Suprapubic skin (tissue), 4 donors: ENCODE data around the gene UPF3A.

Experiments
- EP300 ChIP-seq: sonication (generic); formaldehyde crosslinking; IDR thresholded peaks from one replicate; pipeline ENCODE4 v1.6.1; 2017; ENCODE audit warnings: antibody characterized with exemption
- POLR2A ChIP-seq, 2 donors: fragments of 450-650 bp; IDR thresholded peaks; one replicate each; pipeline ENCODE4 v1.6.1; 2017; ENCODE audit warnings: antibody characterized with exemption in 2 of 2, mild to moderate bottlenecking in 2 of 2, moderate library complexity in 2 of 2
- POLR2AphosphoS5 ChIP-seq, 3 donors: sonication (generic); formaldehyde crosslinking; IDR thresholded peaks; one replicate each; pipeline ENCODE4 v1.6.1; 2017; ENCODE audit warnings: antibody characterized with exemption in 3 of 3
- TF ChIP-seq, protein P1 (sequence below), 2 donors: fragments of 200-600 bp in 1 of 2; fragments of 450-650 bp in 1 of 2; sonication (generic) in 1 of 2; IDR thresholded peaks; one replicate each; pipeline ENCODE4 v1.5.1; 2016 to 2019; ENCODE audit warnings: antibody characterized with exemption in 2 of 2, mild to moderate bottlenecking in 1 of 2, moderate library complexity in 1 of 2

DNA sequence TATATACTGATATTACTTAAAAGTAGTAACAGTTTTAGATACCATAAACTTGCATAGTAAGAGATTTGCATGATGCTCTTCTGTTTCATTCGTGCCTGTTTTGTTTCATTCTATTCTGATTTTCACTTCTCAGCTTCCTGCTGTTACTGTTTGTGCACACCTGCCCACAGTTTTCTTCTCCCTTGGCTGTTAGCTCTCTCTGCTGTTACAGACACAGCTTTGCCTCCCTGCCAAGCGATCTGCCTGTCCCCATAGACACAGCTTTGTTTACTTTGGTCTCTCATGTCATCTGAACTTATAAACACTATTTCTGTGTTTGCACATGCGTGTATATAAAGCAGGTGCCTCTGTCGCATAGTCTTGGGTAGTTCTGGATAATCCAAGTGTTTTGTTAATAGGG lies 21.4 kb upstream of the UPF3A start:
- TF ChIP-seq POLR2AphosphoS5 (IDR thresholded peaks at IDR 0.05): no peak
- TF ChIP-seq, protein P1, sequence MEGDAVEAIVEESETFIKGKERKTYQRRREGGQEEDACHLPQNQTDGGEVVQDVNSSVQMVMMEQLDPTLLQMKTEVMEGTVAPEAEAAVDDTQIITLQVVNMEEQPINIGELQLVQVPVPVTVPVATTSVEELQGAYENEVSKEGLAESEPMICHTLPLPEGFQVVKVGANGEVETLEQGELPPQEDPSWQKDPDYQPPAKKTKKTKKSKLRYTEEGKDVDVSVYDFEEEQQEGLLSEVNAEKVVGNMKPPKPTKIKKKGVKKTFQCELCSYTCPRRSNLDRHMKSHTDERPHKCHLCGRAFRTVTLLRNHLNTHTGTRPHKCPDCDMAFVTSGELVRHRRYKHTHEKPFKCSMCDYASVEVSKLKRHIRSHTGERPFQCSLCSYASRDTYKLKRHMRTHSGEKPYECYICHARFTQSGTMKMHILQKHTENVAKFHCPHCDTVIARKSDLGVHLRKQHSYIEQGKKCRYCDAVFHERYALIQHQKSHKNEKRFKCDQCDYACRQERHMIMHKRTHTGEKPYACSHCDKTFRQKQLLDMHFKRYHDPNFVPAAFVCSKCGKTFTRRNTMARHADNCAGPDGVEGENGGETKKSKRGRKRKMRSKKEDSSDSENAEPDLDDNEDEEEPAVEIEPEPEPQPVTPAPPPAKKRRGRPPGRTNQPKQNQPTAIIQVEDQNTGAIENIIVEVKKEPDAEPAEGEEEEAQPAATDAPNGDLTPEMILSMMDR (IDR thresholded peaks at IDR 0.05): no peak
- no peak for TF ChIP-seq EP300
- TF ChIP-seq POLR2A (IDR thresholded peaks at IDR 0.05): no peak
